HL-60 (cell line): ENCODE data around the gene FUT3.

Experiments used
- CTCF ChIP-seq: IDR thresholded peaks from one replicate; pipeline ENCODE4 v1.5.1; 2011; ENCODE audit warnings: low read length, control low read depth, inconsistent platforms; ENCODE audit not compliant: insufficient read depth
- GABPA ChIP-seq: IDR thresholded peaks from 2 replicates; pipeline ENCODE4 v1.6.1; 2012; ENCODE audit warnings: low read depth
- REST ChIP-seq: IDR thresholded peaks from 2 replicates; pipeline ENCODE4 v1.6.1; 2012; ENCODE audit warnings: low read depth; ENCODE audit not compliant: insufficient replicate concordance

- TF ChIP-seq CTCF (no peak), REST (no peak), GABPA (no peak)
Observed at GRCh38 chr19:5894704-5895349, 43.6 kb upstream of the FUT3 start.
